ENCODE results near the gene MSI2.

GRCh38 chr17:57539529-57540301, 283.4 kb downstream of the MSI2 start:
- TF ChIP-seq BHLHE40 (IDR thresholded peaks at IDR 0.05; ENCODE audit: borderline replicate concordance) (no peak), FOXA1 (IDR thresholded peaks at IDR 0.05) (no peak), FOXM1 (IDR thresholded peaks at IDR 0.05; ENCODE audit: borderline replicate concordance) (no peak), L3MBTL2 (conservative IDR thresholded peaks at IDR 0.05) (no peak), CTBP1 (IDR thresholded peaks at IDR 0.05; ENCODE audit: borderline replicate concordance) (no peak), SP1 (IDR thresholded peaks at IDR 0.05) (no peak), LEF1 (IDR thresholded peaks at IDR 0.05; ENCODE audit: borderline replicate concordance) (no peak), SUZ12 (IDR thresholded peaks at IDR 0.05) (no peak)

Measured in HEK293T (cell line).